AG09309 (cell line): ENCODE data around the gene FHOD1.

ENCODE experiments used
- DNase-seq: peaks from one replicate; pipeline ENCODE4 v3.0.0-alpha.2; 2010; ENCODE audit warnings: low read depth
- H3K4me3 ChIP-seq: 2 replicates; pipeline ENCODE4 v1.5.1; 2011; ENCODE audit warnings: mild to moderate bottlenecking, low read depth, low read length, moderate library complexity; ENCODE audit not compliant: control insufficient read depth
- TF ChIP-seq, protein P1 (sequence below): IDR thresholded peaks from 2 replicates; pipeline ENCODE4 v1.5.1; 2011; ENCODE audit warnings: mild to moderate bottlenecking, low read depth, low read length, inconsistent platforms; ENCODE audit not compliant: insufficient read depth, control insufficient read depth; ENCODE audit errors: missing control alignments

Gene FHOD1

DNA sequence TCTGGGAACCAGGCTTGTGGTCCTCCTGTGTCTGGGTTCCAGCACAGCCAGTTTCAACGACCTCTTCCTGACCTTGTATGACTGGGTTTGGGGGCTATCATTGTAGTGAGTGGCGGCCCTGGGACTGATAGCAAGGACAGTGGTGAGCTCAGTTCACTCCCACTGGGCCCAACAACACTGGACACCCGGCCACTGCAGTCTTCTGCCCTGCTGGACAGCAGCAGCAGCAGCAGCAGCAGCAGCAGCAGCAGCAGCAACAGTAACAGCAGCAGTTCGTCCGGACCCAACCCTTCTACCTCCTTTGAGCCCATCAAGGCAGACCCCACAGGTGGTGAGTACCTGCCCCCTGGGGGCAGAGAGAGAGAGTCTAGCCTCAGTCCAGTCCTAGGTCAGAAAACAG is 51.6 kb downstream of the FHOD1 start:
- no peak for DNase-seq
- no peak overlapping the region for H3K4me3 ChIP-seq
- TF ChIP-seq, protein P1, sequence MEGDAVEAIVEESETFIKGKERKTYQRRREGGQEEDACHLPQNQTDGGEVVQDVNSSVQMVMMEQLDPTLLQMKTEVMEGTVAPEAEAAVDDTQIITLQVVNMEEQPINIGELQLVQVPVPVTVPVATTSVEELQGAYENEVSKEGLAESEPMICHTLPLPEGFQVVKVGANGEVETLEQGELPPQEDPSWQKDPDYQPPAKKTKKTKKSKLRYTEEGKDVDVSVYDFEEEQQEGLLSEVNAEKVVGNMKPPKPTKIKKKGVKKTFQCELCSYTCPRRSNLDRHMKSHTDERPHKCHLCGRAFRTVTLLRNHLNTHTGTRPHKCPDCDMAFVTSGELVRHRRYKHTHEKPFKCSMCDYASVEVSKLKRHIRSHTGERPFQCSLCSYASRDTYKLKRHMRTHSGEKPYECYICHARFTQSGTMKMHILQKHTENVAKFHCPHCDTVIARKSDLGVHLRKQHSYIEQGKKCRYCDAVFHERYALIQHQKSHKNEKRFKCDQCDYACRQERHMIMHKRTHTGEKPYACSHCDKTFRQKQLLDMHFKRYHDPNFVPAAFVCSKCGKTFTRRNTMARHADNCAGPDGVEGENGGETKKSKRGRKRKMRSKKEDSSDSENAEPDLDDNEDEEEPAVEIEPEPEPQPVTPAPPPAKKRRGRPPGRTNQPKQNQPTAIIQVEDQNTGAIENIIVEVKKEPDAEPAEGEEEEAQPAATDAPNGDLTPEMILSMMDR, result no peak

DNA sequence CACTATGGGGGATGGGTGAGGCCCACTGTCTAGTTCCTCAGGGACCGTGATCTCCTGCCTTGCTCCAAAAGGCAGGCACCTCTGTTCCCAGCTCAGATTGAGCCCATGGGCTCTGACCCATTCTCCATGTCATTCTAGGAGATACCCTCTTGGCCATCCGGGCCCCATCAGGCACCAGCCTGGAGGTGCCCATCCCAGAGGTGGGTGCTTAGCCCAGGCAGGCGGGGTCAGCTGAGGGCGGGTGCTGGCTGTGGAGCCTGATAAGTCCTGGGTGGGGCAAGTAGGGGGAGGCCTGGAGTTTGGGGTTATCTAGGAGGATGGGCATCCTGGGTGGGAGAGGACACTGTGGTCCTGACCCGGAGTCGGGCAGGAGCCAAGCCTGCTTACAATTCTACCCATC is 53.0 kb downstream of the FHOD1 start:
- TF ChIP-seq, protein P1, result no peak
- H3K4me3 ChIP-seq, result no peak overlapping the region
- DNase-seq, result no peak

DNA sequence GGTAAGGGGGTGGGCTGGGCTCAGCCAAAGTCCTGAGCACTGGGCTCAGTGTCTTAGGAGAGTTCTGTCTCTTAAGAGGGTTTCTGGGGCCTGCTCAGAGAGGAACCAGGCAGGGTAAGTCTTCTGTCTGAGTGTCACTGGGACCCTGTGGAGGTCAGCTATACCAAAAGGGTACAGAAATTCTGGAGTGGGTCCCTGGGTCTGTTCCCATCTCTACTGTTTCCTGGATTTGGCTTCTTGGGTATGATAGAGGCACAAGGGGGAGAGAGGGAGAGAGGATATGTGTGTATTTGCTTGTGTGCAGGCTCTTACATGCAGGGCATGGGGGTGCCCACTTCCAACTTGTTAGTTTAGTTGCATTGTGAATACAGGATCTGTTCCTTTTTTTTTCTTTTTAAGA is 53.7 kb downstream of the FHOD1 start:
- no peak for DNase-seq
- TF ChIP-seq, protein P1, result no peak
- H3K4me3 ChIP-seq, result peak overlapping the region; percentile 86

DNA sequence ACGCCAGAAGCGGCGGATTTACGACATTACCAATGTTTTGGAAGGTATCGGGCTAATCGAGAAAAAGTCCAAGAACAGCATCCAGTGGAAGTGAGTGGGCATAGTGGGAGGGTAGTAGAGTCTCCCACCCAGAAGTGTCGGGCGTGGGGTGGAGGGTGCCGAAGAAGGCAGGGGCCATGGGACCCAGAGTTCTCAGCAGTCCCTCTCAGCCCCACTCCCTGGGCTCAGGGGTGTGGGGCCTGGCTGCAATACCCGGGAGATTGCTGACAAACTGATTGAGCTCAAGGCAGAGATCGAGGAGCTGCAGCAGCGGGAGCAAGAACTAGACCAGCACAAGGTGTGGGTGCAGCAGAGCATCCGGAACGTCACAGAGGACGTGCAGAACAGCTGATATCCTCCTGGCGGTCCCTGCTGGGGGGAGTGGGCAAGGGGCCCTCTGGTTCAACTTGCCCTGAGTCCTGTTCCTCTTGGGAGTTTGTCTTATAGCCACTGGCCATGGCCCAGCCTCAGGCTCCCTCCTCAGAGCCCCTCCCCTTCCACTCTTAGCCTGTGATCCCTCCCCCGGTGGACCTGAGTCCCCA is 54.4 kb downstream of the FHOD1 start:
- no peak for DNase-seq
- peak overlapping the region; percentile 86 for H3K4me3 ChIP-seq
- TF ChIP-seq, protein P1, result no peak

DNA sequence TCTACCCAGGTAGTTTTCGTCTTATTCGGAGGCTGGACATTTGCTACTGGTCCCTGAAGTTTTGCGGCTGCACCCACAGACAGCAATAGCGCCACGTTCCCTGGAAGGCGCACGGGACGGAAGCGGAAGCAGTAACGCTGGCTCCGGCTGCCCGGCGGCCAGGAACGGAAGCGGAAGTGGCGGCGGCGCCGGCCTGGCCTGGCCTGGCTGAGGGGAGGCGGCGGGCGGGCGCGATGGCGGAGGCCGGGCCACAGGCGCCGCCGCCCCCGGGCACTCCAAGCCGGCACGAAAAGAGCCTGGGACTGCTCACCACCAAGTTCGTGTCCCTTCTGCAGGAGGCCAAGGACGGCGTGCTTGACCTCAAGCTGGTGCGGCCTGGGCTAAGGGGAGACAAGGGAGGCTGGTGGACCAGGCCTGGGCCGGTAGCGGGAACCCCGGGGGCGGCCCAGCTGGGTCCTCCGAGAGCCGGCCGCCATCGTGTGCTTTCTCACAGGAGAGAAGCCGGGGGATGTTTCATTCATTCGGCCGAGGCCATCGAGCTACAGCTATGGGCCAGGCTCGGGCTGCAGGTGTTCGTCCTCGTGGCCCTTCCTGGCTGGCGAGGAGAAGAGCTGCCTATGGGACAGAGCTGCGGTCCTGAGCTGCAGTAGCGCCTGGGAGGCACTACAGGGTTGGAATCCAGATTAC is 55.1 kb downstream of the FHOD1 start, which contains the start of gene E2F4:
Gene E2F4 (plus strand): TSS at position 161 of the 687 bp plus-strand sequence. CDS start 73 bp downstream, at position 234.
- peak; percentile 56 for DNase-seq
- TF ChIP-seq, protein P1, result no peak
- peak within 1 kb of the TSS; percentile 86 for H3K4me3 ChIP-seq

DNA sequence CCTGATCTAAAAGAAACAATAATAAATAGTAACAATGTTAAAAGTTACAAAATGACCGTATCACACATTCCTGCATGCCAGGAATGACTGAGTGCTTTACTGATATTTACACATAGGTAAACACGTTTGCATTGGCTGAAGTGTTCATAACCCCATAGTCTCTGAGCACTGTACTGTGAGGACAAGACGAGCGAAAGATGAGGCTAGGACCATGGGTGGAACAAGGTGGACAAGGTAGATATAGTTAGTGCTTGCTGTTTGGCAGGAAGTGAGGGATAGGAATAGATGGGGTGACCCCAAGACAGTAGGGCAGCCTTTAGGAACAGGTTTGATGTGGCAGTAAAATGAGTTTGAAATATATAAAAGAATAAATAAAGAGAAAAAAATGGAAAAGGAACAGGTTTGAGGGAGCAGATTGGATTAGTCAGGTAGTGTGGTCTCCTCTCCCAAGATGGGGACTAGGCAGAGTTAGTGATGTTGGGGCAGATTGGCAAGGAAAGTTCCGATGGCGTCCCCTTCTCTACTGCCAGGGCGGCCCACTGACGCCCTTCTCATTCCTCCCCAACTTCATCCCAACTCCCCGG is 55.8 kb downstream of the FHOD1 start:
- H3K4me3 ChIP-seq, result peak overlapping the region; percentile 18
- TF ChIP-seq, protein P1, result no peak

More for the DNA sequence above, 55.8 kb downstream of the FHOD1 start:
- DNase-seq, result no peak
